ENCODE results near the gene PARP6. TPM values are rescaled to one million over a fixed set of nuclear protein-coding genes. Genes with fewer than 3 reads are reported as not detected.

Gene PARP6
- total and polyA plus RNA-seq, 9 donors, result 44.5 to 97.4 (median 70.0) TPM

DNA sequence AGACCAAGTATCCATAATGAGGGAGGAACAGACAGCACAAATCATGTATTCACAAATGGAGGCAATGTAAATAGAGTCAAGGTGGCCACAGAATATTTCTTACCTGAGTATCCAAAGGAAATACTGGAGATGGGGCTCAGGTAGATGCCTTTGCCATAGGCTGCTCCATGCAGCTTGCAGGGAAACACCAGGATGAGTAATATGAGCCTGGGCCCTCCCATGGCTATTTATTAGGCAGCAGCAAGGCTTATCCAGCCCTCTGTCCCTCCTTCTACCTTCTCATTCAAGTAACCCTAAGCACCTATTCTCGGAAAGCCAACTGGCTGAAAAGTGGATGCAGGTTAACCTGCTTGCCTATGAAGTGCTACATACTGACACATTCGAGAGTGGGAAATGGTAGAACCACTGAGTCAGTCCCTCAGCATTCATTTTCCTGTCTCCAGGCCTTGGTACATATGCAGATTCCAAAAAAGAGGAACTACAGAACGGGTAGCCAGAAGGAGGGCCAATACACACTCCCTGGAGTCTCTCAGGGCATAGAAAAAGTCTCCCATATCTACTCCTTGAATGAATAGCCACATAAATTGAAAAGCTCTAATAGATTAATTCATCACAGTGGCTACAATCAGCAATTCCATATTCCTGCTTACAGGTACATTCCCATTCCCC, 23.1 kb downstream of the PARP6 start:
- 82 to 92% (median 87%) methylated on average over 3 of the region's 3 CpGs for WGBS, 3 donors
- DNase-seq, result no peak
- intact Hi-C loops (cut with DNase I), result no loop called here
- no peaks in the 10 kb centered on the region for H3K4me1 ChIP-seq (ENCODE audit: insufficient read depth)
- no peak overlapping the region for H3K4me3 ChIP-seq
- H3K9me3 ChIP-seq, result no peaks in the 10 kb centered on the region
- H3K27ac ChIP-seq, result no peak overlapping the region
- no peaks in the 10 kb centered on the region for H3K27me3 ChIP-seq
- no peak for TF ChIP-seq EP300 (IDR thresholded peaks at IDR 0.05)
- TF ChIP-seq POLR2A (IDR thresholded peaks at IDR 0.05), result no peak
- TF ChIP-seq, protein P1, sequence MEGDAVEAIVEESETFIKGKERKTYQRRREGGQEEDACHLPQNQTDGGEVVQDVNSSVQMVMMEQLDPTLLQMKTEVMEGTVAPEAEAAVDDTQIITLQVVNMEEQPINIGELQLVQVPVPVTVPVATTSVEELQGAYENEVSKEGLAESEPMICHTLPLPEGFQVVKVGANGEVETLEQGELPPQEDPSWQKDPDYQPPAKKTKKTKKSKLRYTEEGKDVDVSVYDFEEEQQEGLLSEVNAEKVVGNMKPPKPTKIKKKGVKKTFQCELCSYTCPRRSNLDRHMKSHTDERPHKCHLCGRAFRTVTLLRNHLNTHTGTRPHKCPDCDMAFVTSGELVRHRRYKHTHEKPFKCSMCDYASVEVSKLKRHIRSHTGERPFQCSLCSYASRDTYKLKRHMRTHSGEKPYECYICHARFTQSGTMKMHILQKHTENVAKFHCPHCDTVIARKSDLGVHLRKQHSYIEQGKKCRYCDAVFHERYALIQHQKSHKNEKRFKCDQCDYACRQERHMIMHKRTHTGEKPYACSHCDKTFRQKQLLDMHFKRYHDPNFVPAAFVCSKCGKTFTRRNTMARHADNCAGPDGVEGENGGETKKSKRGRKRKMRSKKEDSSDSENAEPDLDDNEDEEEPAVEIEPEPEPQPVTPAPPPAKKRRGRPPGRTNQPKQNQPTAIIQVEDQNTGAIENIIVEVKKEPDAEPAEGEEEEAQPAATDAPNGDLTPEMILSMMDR (IDR thresholded peaks at IDR 0.05), result no peak
- no peaks in the 10 kb centered on the region for H3K36me3 ChIP-seq

DNA sequence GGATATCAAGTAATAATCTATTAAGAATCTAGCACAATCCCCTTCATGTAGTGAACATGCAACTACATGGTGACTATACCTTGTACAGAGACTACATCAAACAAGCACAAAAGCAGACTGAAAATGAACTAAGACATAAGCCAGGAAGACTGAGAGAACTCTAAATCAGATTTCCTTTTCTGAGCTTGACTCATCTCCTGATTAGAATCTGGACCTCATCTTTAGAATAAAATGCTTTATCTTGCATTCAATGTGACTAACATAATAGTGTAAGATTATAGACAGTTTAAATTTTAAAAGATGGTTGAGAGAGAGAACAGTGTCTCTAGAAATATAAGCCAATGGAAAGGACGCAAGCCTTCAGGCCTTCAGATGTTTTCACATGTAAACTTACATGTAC, 23.8 kb downstream of the PARP6 start:
- TF ChIP-seq, protein P1 (IDR thresholded peaks at IDR 0.05), result no peak
- TF ChIP-seq EP300 (IDR thresholded peaks at IDR 0.05) (no peak), POLR2A (IDR thresholded peaks at IDR 0.05) (no peak)
- Histone ChIP-seq H3K27me3 (no peaks in the 10 kb centered on the region), H3K4me1 (ENCODE audit: insufficient read depth) (no peaks in the 10 kb centered on the region), H3K27ac (no peak overlapping the region), H3K36me3 (no peaks in the 10 kb centered on the region), H3K4me3 (no peak overlapping the region), H3K9me3 (no peaks in the 10 kb centered on the region)
- no peak for DNase-seq
- intact Hi-C loops (cut with DNase I), result no loop called here
- 95 to 100% (median 98%) methylated on average over 1 of the region's 1 CpG for WGBS, 3 donors

DNA sequence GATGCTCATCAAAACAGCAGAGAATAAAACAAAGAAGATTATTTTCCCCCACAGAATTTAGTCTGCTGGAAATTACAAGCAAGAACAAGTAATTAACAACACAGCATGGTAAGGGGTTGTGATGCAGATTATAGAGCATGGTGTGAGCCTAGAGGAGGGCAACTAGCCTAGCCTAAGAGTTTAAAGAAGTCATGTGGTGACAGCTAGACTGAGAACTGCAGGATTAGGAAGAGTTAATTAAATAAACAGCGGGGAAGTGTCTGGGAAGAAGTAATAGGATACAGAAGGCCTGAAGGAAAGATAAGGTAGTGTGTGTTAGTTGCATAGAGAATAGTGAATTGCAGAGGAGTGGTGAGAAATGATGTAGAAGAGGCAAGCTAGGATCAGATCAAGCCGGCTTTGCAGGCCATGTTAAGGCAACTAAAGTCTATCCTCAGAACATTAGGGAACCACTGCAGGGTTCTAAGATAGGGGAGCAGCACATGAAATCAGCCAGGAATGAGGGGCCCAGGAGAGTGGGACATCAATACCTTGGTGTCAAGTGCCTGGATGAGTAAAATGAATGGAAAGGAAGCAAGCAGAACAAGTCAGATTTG, 29.5 kb downstream of the PARP6 start:
- no peaks in the 10 kb centered on the region for H3K27me3 ChIP-seq
- WGBS, 3 donors, result 44 to 55% (median 48%) methylated on average over 2 of the region's 2 CpGs
- H3K4me1 ChIP-seq (ENCODE audit: insufficient read depth), result no peaks in the 10 kb centered on the region
- no peaks in the 10 kb centered on the region for H3K36me3 ChIP-seq
- TF ChIP-seq EP300 (IDR thresholded peaks at IDR 0.05) (no peak), POLR2A (IDR thresholded peaks at IDR 0.05) (no peak)
- TF ChIP-seq, protein P1 (IDR thresholded peaks at IDR 0.05), result no peak
- H3K27ac ChIP-seq, result no peak overlapping the region
- no peaks in the 10 kb centered on the region for H3K9me3 ChIP-seq
- DNase-seq, result no peak
- no peak overlapping the region for H3K4me3 ChIP-seq
- intact Hi-C loops (cut with DNase I), result no loop called here

DNA sequence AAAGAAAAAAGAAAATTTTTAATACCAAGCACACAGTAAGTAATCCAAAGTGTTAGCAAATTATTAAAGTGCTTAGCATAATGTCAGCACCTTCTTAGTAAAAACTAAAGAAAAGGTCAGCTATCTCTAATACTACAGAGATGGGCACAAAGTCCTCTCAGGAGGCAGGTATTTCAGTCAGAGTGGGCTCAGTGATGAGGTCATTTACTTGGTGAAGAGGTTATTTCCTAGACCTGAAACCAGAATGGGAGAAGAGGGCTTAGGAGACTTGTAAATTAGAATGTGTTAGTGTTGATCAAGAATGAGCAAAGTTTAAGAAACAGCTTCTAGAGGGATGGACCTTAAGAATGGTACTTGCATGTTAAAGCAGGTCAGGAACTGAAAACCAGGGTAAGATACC, 32.7 kb downstream of the PARP6 start:
- H3K4me1 ChIP-seq (ENCODE audit: insufficient read depth), result no peaks in the 10 kb centered on the region
- TF ChIP-seq, protein P1 (IDR thresholded peaks at IDR 0.05), result no peak
- TF ChIP-seq EP300 (IDR thresholded peaks at IDR 0.05), result no peak
- TF ChIP-seq POLR2A (IDR thresholded peaks at IDR 0.05), result no peak
- no peak overlapping the region for H3K27ac ChIP-seq
- no peaks in the 10 kb centered on the region for H3K9me3 ChIP-seq
- no peaks in the 10 kb centered on the region for H3K36me3 ChIP-seq
- DNase-seq, result no peak
- no peaks in the 10 kb centered on the region for H3K27me3 ChIP-seq
- H3K4me3 ChIP-seq, result no peak overlapping the region
- intact Hi-C loops (cut with DNase I), result no loop called here

Data from ovary (tissue), 9 donors.